ENCODE data around the gene DNAJB6.

The DNAJB6 gene

DNA sequence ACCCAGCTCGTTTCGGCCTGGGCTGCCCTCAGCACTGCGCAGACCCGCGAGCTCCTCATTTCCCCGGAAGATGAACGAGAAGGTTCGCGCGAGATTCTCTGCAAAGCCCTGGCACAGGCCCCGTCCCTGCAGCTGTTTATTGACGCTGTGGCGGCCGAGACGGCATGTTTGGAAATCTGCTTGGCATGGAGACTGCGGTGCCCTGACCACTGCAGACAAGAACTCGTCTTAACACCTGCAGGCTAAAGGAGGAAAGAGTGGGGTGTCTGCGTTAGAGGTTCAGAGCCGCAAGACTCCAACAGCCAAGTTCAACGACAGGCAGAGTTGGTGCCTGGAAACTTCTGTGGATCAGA, 125.6 kb downstream of the DNAJB6 start:
- no peak for DNase-seq (ENCODE audit: low read depth)
- no peak for TF ChIP-seq CTCF (IDR thresholded peaks at IDR 0.05; ENCODE audit: low read depth, low read length, missing control alignments)
- no peak overlapping the region for H3K4me3 ChIP-seq (ENCODE audit: low read depth, low read length)
- in situ Hi-C loops (cut with HindIII; ENCODE audit: low sequenced_read_pairs), result no loop called here

- no peak for DNase-seq (ENCODE audit: low read depth)
- no peak for TF ChIP-seq CTCF (IDR thresholded peaks at IDR 0.05; ENCODE audit: low read depth, low read length, missing control alignments)
- in situ Hi-C loops (cut with HindIII; ENCODE audit: low sequenced_read_pairs), result no loop called here
- H3K4me3 ChIP-seq (ENCODE audit: low read depth, low read length), result no peak overlapping the region
Measured at GRCh38 chr7:157462840-157463239, 126.0 kb downstream of the DNAJB6 start.

GRCh38 chr7:157463245-157463644, 126.4 kb downstream of the DNAJB6 start:
- H3K4me3 ChIP-seq (ENCODE audit: low read depth, low read length), result no peak overlapping the region
- in situ Hi-C loops (cut with HindIII; ENCODE audit: low sequenced_read_pairs), result no loop called here
- no peak for DNase-seq (ENCODE audit: low read depth)
- no peak for TF ChIP-seq CTCF (IDR thresholded peaks at IDR 0.05; ENCODE audit: low read depth, low read length, missing control alignments)

GRCh38 chr7:157464111-157464970, 127.5 kb downstream of the DNAJB6 start:
- no peak overlapping the region for H3K4me3 ChIP-seq (ENCODE audit: low read depth, low read length)
- DNase-seq (ENCODE audit: low read depth), result no peak
- TF ChIP-seq CTCF (IDR thresholded peaks at IDR 0.05; ENCODE audit: low read depth, low read length, missing control alignments), result no peak
- in situ Hi-C loops (cut with HindIII; ENCODE audit: low sequenced_read_pairs), result no loop called here

DNA sequence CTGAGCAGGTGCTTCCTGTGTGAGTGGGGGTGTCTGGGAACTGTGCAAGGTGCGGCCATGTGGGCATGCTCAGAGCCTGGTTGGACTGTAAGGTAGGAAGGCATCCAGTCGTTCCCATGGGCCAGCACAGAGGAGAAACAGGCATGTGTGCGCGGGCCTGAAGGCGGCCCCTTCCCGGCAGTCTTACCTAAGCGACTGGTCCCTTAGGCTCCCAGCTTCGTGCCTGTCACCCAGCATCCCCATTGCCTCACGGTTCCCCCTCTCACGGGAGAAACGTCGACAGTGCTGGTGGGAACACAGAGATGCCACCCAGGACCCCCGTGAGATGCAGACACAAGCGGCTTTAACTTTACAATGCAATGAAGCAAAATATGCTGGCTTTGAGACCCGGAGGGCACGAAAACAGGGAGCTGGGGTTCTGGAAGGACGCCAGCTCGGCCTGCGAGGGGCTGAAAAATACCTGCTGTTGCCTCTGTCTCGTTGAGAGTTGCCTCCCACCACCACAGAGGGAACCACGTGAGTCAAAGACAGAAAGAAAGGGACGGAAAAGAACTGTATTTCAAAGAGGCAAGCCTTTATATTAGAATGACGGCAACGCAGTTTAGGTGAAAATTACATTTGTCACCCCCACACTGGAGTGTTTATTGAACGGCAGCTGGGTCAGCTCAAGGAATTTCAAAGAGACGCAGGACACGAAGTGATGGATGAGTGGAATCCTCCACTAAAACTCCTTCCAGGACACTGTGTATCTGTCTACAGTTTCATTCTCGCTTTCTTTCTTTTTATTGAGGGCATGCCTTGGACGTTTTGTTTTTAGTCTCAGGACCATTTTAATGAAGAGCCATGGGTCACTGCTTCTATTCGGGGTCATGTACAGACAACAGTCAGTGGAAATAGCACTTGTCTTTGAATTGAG, 128.4 kb downstream of the DNAJB6 start:
- in situ Hi-C loops (cut with HindIII; ENCODE audit: low sequenced_read_pairs), result no loop called here
- H3K4me3 ChIP-seq (ENCODE audit: low read depth, low read length), result no peak overlapping the region
- no peak for TF ChIP-seq CTCF (IDR thresholded peaks at IDR 0.05; ENCODE audit: low read depth, low read length, missing control alignments)
- no peak for DNase-seq (ENCODE audit: low read depth)

DNA sequence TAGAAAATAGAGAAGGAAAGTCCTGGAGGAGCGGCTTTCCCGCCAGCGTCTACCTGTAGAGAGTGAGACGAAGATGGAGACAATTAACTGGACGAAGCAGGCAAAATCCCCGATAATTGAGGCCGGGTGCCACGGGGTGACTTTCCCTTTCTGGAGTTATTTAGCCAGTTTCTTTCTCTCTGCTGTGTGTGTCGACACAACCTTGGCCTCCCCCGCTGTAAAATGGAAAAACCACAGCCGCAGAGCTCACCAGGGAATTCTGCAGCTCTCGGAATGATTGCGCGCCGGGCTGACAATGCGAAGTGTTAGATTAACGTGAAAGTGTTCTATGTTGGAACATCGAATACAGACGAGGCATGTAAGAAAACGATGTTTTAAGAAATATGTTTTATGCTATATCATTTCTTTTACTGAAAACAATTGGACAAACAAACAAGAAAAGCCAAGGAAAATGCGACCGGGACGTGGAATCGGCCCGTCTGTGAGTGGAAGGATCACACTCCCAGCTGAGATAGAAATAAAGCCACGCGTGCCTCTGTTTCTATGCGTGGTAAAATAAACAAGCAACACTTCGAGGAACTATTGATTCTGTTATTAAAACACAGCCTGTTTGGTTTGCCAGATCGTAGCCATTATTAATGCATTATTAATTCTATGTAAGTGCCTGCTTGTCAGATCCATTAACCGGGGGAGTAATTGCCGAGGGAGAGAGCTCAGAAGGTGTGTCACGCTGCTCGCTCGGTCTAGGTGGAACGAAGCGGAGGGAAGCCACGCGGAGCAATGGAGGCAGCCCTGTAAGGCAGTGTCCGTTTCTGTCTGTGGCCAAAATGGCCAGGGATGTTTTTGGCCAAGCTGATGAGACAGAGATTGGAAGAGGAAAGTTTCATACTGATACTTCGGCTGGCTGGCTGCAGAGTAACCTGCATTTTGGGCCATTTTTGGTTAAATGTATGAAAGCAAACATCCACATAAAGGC, 129.4 kb downstream of the DNAJB6 start:
- DNase-seq (ENCODE audit: low read depth), result no peak
- H3K4me3 ChIP-seq (ENCODE audit: low read depth, low read length), result no peak overlapping the region
- no peak for TF ChIP-seq CTCF (IDR thresholded peaks at IDR 0.05; ENCODE audit: low read depth, low read length, missing control alignments)
- in situ Hi-C loops (cut with HindIII; ENCODE audit: low sequenced_read_pairs), result no loop called here
